Endothelial cell of umbilical vein (primary cell): ENCODE data around the gene TWIST2. TPM values are rescaled to one million over a fixed set of nuclear protein-coding genes. Genes with fewer than 3 reads are reported as not detected.

Experiments
- BruUV-seq: library from RNA; stranded (reverse); fragments of 400-500 nt; replicated peaks from 2 replicates; lab custom pipeline; 2021; lab: Mats Ljungman, UMichigan
- CTCF ChIA-PET: fragments of 300-600, 350-600 bp; sonication (Branson Sonifier 250); formaldehyde crosslinking; loops from one replicate; lab custom pipeline; 2021; ENCODE audit warnings: antibody characterized with exemption, inconsistent platforms; lab: Charles Lee
- POLR2A ChIA-PET: fragments of 300-600, 350-600 bp; sonication (Branson Sonifier 250); formaldehyde crosslinking; loops from one replicate; lab custom pipeline; 2021; ENCODE audit warnings: antibody characterized with exemption, inconsistent platforms; lab: Charles Lee
- DNase-seq: peaks from one replicate; pipeline ENCODE4 v3.0.0-alpha.2; 2011; ENCODE audit warnings: low read depth, low spot score
- FAIRE-seq: peaks from 2 replicates; lab custom pipeline; 2011; peaks lifted over from hg19 to GRCh38; lab: Jason Lieb, UNC
- H2AFZ ChIP-seq: 2 replicates; pipeline ENCODE4 v1.6.0; 2012; ENCODE audit warnings: low read depth, low read length, control low read depth, inconsistent platforms
- H3K27ac ChIP-seq: 2 replicates; pipeline ENCODE4 v1.5.1; 2011; ENCODE audit warnings: low read depth, mild to moderate bottlenecking, control low read depth, low read length, moderate library complexity; ENCODE audit not compliant: insufficient read depth
- H3K27me3 ChIP-seq, 2 experiments: 2 replicates each; pipeline versions ENCODE4 v1.6.0 to v1.6.1; 2011; ENCODE audit warnings: low read length in 2 of 2, mixed read lengths in 1 of 2; ENCODE audit not compliant: control insufficient read depth in 2 of 2, insufficient read depth in 2 of 2
- H3K36me3 ChIP-seq, 2 experiments: 2 replicates in 1 of 2; 3 replicates in 1 of 2; pipeline ENCODE4 v1.5.1; 2011; ENCODE audit warnings: low read length in 2 of 2, mild to moderate bottlenecking in 1 of 2, moderate library complexity in 1 of 2; ENCODE audit not compliant: control insufficient read depth in 2 of 2, insufficient read depth in 2 of 2; ENCODE audit errors: extremely low read depth in 1 of 2
- H3K4me1 ChIP-seq: 3 replicates; pipeline ENCODE4 v1.5.1; 2011; ENCODE audit warnings: mild to moderate bottlenecking, low read length; ENCODE audit not compliant: control insufficient read depth, insufficient read depth; ENCODE audit errors: extremely low read depth
- H3K4me2 ChIP-seq: 2 replicates; pipeline ENCODE4 v1.6.1; 2011; ENCODE audit warnings: low read length, control low read depth, mixed read lengths; ENCODE audit not compliant: insufficient read depth
- H3K4me3 ChIP-seq, 3 experiments: fragments of 200-600 bp in 1 of 3; sonication (generic), shearing (Covaris generic) in 1 of 3; replicated peaks in 1 of 3; 2 replicates each; pipeline ENCODE4 v1.5.1; 2011 to 2016; ENCODE audit warnings: control low read depth in 3 of 3, low read length in 3 of 3, mild to moderate bottlenecking in 2 of 3, inconsistent platforms in 1 of 3, low read depth in 1 of 3, moderate library complexity in 1 of 3; ENCODE audit not compliant: insufficient read depth in 1 of 3
- H3K79me2 ChIP-seq: 2 replicates; pipeline ENCODE4 v1.6.0; 2012; ENCODE audit warnings: low read length, inconsistent platforms; ENCODE audit not compliant: control insufficient read depth, insufficient read depth
- H3K9ac ChIP-seq: replicated peaks from 2 replicates; pipeline ENCODE3; 2011; ENCODE audit warnings: low read length, control low read depth; ENCODE audit not compliant: insufficient read depth; ENCODE audit errors: extremely low read depth
- H3K9me1 ChIP-seq: replicated peaks from 3 replicates; pipeline ENCODE4 v1.6.0; 2011; ENCODE audit warnings: mild to moderate bottlenecking, low read length; ENCODE audit not compliant: control insufficient read depth, insufficient read depth; ENCODE audit errors: extremely low read depth
- H3K9me3 ChIP-seq: replicated peaks from 2 replicates; pipeline ENCODE4 v1.5.1; 2012; ENCODE audit warnings: low read length, inconsistent platforms; ENCODE audit not compliant: control insufficient read depth, insufficient read depth
- H4K20me1 ChIP-seq: replicated peaks from 2 replicates; pipeline ENCODE3; 2011; ENCODE audit warnings: mild to moderate bottlenecking, low read length; ENCODE audit not compliant: control insufficient read depth, insufficient read depth; ENCODE audit errors: extremely low read depth
- EZH2 ChIP-seq: IDR thresholded peaks from 2 replicates; pipeline ENCODE4 v1.6.1; 2012; ENCODE audit warnings: borderline replicate concordance, low read depth, mild to moderate bottlenecking, moderate library complexity, low read length, inconsistent platforms; ENCODE audit not compliant: severe bottlenecking
- FOS ChIP-seq: IDR thresholded peaks from 2 replicates; pipeline ENCODE4 v1.6.1; 2011; ENCODE audit warnings: mild to moderate bottlenecking, low read length, moderate library complexity, borderline replicate concordance; ENCODE audit not compliant: insufficient read depth
- GATA2 ChIP-seq: IDR thresholded peaks from 2 replicates; pipeline ENCODE4 v1.7.0; 2011; ENCODE audit warnings: low read depth, mild to moderate bottlenecking, moderate library complexity, mixed read lengths, low read length; ENCODE audit not compliant: insufficient read length, insufficient read depth
- JUN ChIP-seq: IDR thresholded peaks from 2 replicates; pipeline ENCODE4 v1.6.1; 2011; ENCODE audit warnings: borderline replicate concordance, low read depth; ENCODE audit not compliant: insufficient read length, insufficient read depth
- MYC ChIP-seq: IDR thresholded peaks from one replicate; pipeline ENCODE4 v1.6.1; 2011; ENCODE audit warnings: mild to moderate bottlenecking, low read depth, low read length
- POLR2A ChIP-seq: IDR thresholded peaks from 2 replicates; pipeline ENCODE4 v1.6.1; 2012; ENCODE audit warnings: low read depth, mild to moderate bottlenecking, control low read depth, low read length
- POLR2AphosphoS5 ChIP-seq: IDR thresholded peaks from 2 replicates; pipeline ENCODE4 v1.6.1; 2012; ENCODE audit warnings: low read depth, mild to moderate bottlenecking, control low read depth, low read length, moderate library complexity; ENCODE audit not compliant: insufficient read depth
- dilution Hi-C: fragments of 300-500 bp; cut with MboI; formaldehyde crosslinking; loops from one replicate; pipeline ENCODE4 v1.15.0; 2019; ENCODE audit warnings: low sequenced_read_pairs; ENCODE audit not compliant: extremely low pct_ligation_motif_present
- intact Hi-C: fragments of 100-400 bp; cut with micrococcal nuclease; formaldehyde crosslinking; loops from one replicate; pipeline ENCODE4 v1.10.0; 2022
- polyA plus RNA-seq, 4 experiments: library from polyadenylated mRNA; depleted of rRNA in 3 of 4; stranded (reverse) in 3 of 4; unstranded in 1 of 4; fragments of >200 nt; gene quantifications; 2 replicates each; pipeline versions ENCODE4 v1.2.1 to v1.2.3, GENCODE V29; 2011 to 2012; ENCODE audit warnings: missing spikeins in 1 of 4
- total RNA-seq: library from RNA; stranded (reverse); gene quantifications from 2 replicates; pipeline ENCODE4 v1.2.3, GENCODE V29; 2021
- TF ChIP-seq, protein P1 (sequence below), 2 donors: IDR thresholded peaks; 1 replicate in 1 of 2; 2 replicates in 1 of 2; pipeline ENCODE4 v1.5.1; 2011; ENCODE audit warnings: low read length in 2 of 2, mild to moderate bottlenecking in 2 of 2, moderate library complexity in 2 of 2, control low read depth in 1 of 2, inconsistent platforms in 1 of 2, low read depth in 1 of 2; ENCODE audit not compliant: insufficient read depth in 1 of 2; ENCODE audit errors: extremely low read depth in 1 of 2
- TF ChIP-seq, protein P2 (sequence below): IDR thresholded peaks from 2 replicates; pipeline ENCODE4 v1.6.1; 2011; ENCODE audit not compliant: insufficient read depth, insufficient read length

The TWIST2 gene
- total and polyA plus RNA-seq, 2 donors (not counting 3 experiments of a cell fraction or from before 2014, with no cell fraction given), result 2.3 to 3.4 TPM

DNA sequence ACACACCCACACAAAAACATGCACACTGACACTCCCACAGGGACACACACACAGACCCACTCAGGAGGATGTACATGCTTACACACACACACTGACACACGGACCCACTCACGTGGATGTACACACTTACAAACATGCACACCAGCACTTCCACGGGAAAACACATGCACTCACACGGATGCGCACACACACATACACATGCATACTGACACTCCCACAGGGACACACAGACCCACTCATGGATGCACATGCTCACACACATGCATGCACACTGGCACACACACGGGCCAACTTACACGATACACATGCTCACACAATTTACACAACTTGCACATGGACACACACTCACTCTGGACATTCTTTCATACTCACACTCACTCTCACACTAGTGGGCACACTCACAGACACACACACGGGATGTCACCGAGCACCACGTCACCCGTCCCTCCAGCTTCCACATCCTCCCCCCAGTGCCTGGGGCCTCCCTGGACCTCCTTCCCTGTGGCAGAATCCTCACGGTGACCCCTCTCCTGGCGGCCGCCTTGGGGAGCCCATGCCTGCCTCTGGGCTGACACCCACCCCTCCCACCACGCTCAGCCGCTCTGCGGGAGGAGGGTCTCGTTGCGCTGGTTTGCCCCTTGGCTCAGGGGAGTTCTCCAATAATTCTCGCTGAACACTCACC, 58.5 kb downstream of the TWIST2 start:
- no peaks in the 10 kb centered on the region for H3K27me3 ChIP-seq
- ChIA-PET CTCF (no interaction called here), POLR2A (no interaction called here)
- no peak overlapping the region for H3K9ac ChIP-seq
- DNase-seq (no peak), FAIRE-seq (no peak)
- H3K4me1 ChIP-seq, result no peaks in the 10 kb centered on the region
- H3K4me2 ChIP-seq, result no peak overlapping the region
- intact Hi-C loops (no loop called here), dilution Hi-C loops (no loop called here)
- BruUV-seq, result no TSS peak
- H3K9me1 ChIP-seq, result no peaks in the 10 kb centered on the region
- TF ChIP-seq, protein P1, sequence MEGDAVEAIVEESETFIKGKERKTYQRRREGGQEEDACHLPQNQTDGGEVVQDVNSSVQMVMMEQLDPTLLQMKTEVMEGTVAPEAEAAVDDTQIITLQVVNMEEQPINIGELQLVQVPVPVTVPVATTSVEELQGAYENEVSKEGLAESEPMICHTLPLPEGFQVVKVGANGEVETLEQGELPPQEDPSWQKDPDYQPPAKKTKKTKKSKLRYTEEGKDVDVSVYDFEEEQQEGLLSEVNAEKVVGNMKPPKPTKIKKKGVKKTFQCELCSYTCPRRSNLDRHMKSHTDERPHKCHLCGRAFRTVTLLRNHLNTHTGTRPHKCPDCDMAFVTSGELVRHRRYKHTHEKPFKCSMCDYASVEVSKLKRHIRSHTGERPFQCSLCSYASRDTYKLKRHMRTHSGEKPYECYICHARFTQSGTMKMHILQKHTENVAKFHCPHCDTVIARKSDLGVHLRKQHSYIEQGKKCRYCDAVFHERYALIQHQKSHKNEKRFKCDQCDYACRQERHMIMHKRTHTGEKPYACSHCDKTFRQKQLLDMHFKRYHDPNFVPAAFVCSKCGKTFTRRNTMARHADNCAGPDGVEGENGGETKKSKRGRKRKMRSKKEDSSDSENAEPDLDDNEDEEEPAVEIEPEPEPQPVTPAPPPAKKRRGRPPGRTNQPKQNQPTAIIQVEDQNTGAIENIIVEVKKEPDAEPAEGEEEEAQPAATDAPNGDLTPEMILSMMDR (IDR thresholded peaks at IDR 0.05; ENCODE audit: extremely low read depth in 1 of 2, insufficient read depth in 1 of 2, low read depth in 1 of 2, low read length in 2 of 2), result no peak
- TF ChIP-seq, protein P2, sequence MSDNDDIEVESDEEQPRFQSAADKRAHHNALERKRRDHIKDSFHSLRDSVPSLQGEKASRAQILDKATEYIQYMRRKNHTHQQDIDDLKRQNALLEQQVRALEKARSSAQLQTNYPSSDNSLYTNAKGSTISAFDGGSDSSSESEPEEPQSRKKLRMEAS, result no peak
- no peak for TF ChIP-seq GATA2
- no peak for TF ChIP-seq EZH2
- TF ChIP-seq JUN, result no peak
- no peak for TF ChIP-seq POLR2AphosphoS5
- TF ChIP-seq POLR2A, result no peak
- no peak for TF ChIP-seq MYC
- TF ChIP-seq FOS, result no peak
- H3K79me2 ChIP-seq, result no peaks in the 10 kb centered on the region
- no peak overlapping the region for H3K27ac ChIP-seq
- no peaks in the 10 kb centered on the region for H3K9me3 ChIP-seq
- H3K36me3 ChIP-seq, result no peaks in the 10 kb centered on the region
- no peak overlapping the region for H3K4me3 ChIP-seq
- no peaks in the 10 kb centered on the region for H4K20me1 ChIP-seq
- H2AFZ ChIP-seq, result no peak overlapping the region
